ENCODE data around the gene CAMK1G.

Gene CAMK1G

GRCh38 chr1:209620487-209620884 lies 37.0 kb downstream of the CAMK1G start:
- DNase-seq, result no peak

- DNase-seq, result no peak
Observed at GRCh38 chr1:209621286-209621685, 37.8 kb downstream of the CAMK1G start.

- DNase-seq, result no peak
Observed at GRCh38 chr1:209621741-209622655, 38.5 kb downstream of the CAMK1G start.

DNA sequence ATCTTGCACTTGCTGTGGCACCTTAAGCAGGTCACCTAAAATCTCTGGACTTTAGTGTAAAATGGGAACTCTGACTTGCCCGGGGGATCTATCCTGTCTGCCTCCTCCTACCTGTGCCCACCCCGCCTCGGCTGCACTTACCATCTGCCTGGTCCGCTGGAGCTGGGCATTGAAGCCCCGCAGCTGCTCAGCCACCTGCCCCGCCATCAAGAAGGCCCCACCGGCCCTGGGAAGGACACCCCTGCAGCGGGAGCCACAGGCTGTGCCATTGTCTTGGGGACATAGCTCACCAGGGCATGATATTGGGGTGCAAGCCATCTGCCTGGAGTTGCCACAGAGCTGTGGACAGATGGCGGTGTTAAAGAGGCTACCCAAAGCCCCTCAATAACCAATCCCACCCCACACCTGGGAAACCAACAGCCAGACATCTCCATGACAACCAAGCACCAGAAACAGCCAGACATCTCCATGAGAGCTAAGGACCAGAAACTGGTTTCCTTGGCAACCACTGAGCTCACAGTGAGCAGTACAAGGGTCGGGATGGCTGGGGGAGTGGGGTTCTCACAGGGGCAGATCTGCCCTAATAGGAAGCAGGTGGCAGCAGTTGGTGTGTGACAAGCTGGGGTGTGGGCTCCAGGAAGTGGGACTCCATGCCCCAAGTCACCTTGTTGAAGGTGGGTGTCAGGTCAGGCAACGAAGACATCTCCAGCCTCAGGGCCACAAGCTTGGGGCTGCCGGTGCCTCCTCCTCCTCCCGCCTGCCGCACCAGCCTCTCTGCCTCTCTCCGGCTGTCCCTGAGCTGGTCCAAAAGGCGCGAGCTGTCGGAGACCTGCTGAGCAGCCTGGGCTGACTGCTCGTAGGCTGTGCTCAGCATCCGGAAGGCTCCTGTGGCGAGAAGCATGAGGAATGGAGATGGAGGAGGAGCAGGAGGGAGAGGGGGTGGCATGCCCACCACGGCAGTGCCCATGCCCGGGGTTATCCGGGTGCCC lies 39.6 kb downstream of the CAMK1G start:
- no peak for DNase-seq

DNA sequence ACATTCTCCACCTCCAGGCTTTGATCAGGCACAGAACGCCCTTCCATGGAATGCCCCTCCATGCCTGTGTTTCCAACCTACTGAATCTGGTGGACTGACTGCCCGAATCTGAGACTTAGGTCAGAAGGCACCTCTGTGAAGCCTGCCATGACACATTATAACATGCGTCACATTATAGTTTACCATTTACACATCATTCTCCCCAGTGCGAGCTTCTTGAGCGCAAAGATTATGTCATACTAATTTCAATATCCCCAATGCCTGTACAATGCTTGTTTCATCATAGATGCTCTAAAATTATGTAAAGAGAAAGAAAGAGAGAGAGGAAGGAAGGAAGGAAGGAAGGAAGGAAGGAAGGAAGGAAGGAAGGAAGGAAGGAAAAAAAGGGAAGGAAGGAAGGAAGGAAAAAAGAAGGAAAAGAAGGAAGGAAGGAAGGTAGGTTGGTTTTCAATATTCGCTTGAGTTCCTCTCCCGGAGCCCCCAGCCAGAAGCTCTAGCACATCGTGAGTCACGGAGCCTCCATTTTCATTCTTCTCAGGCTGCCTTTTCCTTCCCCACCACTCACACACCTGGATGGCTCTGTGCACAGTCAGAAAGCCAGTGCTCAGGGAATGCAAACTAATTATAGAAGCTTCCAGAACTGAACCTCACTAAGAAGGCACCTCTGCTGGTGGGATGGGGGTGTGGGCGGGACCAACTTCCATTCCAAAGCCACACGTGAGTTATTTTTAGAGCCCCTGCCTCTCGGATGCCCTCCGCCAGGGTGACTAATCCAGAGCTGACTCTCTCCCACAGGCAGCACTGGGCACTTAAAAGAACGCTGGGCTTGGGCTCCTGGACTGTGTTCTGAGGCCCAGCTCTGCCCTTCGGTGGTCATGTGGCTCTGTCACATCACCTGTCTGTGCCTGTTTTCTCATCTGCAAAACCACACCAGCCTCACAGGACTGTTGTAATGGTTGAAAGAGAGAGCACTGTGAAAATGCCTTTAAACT lies 41.3 kb downstream of the CAMK1G start:
- DNase-seq, result no peak

DNA sequence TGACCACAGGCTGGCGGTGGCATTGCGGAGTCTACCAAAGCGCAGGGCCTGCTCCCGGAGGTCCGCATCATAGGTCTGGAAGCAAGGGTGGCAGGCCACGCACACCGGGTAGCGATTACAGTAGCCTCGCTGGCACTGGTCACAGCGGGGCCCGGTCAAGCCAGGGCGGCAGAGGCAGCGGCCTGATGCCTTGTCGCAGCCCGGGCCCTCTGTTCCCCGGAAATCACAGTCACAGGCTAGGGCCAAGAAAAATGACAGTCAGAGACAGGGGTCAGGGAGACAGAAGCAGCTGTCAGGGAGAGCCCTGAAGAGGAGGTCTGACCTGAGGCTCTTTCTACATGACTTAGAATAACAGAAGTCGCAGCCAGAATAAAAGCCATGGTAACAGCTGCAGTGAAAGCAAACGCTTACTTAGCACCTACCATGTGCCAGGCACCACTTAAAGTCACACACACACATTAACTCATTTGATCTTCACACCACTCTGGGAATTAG lies 42.3 kb downstream of the CAMK1G start:
- no peak for DNase-seq

DNA sequence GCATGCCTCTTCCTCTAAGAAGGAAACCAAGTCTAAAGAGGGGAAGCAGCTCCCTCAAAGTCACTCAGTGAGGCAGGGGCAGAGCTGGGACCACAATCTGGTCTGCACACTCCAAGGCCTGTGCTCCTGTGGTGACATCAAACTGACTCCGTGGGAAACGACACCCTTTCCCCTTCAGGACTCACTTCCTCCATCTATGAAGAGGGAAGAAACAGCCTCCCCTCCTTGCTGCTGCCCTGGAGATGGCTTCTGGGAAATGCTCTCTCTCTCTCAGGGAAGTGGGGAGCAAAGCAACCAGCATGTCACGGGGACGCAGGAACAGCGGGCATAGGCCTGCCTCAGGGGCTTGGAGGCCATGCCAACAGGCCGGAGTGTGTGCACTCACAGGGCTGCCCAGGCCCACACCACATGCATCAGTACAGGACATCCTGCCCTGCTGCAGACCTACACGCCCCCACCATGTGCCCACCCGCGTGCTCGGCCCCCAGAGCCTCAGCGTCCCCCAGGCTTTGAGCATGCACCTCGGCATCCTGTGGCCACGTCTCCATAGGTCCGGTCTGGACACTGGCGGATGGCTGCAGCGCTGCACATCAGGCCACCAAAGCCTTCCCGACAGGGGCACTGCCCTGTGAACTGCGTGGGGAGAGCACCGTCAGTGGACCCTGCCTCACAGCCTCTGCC lies 43.0 kb downstream of the CAMK1G start:
- no peak for DNase-seq

DNA sequence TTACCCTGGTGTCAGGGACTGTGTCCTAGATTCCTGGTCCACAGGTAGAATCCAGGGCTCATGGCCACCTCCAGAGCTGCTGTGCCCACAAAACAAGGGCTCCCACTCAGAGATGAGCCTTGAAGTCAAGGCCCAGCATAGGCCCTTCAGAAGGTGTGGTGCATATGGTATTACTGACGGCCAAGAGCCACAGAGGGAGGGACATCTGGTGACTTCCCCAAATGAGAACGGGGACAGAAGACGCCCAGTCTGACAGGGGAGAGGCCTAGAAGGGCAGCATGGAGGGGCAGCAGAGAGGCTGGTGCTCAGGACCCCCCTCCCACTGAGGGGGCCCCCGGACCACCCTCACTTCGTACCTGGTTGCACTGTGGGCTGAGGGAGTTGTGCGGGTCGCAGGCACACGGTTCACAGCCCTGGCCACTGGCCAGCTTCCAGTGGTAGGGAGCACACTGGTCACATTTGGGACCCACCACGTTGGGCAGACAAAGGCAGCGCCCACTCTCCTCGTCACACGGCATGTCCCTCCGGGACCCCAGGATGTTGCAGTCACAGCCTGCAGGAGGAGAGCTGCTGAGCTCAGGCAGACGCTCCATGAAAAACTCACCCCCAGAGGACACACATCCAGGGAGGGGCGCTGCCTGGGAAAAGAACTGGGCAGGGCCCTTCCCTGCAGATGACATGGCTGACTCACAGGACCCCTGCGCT lies 43.7 kb downstream of the CAMK1G start:
- DNase-seq, result no peak

- peak; percentile 91 for DNase-seq
Observed at GRCh38 chr1:209627732-209628196, 44.2 kb downstream of the CAMK1G start.

GRCh38 chr1:209628618-209629299 lies 45.2 kb downstream of the CAMK1G start:
- no peak for DNase-seq

GRCh38 chr1:209629621-209630382 lies 46.3 kb downstream of the CAMK1G start:
- DNase-seq, result no peak

GRCh38 chr1:209630383-209631225 lies 47.1 kb downstream of the CAMK1G start:
- DNase-seq, result no peak

DNA sequence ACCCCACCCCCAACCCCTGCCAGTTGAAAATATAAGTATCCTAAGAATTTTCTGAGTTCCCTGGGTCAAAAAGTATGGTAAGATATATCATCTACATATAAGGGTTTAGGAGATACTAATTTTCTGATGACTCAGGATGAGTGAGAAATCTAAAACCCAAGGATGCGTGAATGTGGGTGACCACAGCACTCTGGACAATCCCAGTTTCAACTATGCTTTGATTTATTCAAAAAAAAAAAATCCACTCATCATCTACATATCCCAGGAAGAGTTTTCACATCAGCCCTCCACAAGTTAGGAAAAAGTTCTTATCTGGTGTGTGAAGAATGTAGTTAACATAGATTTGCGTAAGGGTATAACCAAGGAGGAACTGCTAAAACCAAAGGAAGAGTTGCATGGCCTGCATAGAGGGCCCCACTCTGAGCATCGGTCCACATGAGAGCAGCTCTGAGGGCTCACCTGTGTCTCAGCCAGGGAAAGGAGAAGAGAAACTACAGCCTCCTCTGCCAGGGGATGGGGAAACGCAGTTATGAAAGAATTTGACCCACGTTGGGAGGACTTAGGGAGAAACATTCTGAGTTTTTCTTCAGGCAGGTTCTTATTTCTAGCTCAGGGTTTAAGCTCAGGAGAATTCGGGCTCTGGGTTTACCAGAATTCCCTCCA lies 50.0 kb downstream of the CAMK1G start:
- no peak for DNase-seq

GRCh38 chr1:209634005-209634737 lies 50.7 kb downstream of the CAMK1G start:
- no peak for DNase-seq

- DNase-seq, result no peak
Observed at GRCh38 chr1:209635850-209636249, 52.3 kb downstream of the CAMK1G start.

DNA sequence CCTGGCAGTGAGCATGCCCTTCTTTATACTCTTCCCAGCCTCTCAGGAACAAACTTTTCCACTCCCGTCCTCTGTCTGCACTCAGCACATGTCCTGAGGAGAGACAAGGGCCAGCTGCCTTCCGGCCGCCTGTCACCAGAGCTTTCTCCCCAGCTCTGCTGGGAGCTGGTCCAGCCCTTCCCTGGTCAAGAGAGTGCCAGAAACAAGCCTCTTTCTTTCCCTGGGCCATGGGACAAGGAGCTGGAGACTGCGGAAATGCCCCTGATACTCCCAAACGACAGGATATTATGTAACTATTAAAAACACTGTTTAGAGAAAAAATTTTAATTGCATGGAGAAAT lies 58.3 kb downstream of the CAMK1G start:
- DNase-seq, result no peak

- DNase-seq, result no peak
Observed at GRCh38 chr1:209642816-209643215, 59.3 kb downstream of the CAMK1G start.
